ENCODE results near the gene RABL6.

- TF ChIP-seq POLR2A (IDR thresholded peaks at IDR 0.05; ENCODE audit: low read length) (no peak), GATA1 (IDR thresholded peaks at IDR 0.05; ENCODE audit: low read depth, low read length) (no peak)
These were observed 19.9 kb upstream of the RABL6 start for GRCh38 chr9:136787690-136788400.

Data from erythroblast (primary cell).